ENCODE results near the gene GMNN.

Gene GMNN

DNA sequence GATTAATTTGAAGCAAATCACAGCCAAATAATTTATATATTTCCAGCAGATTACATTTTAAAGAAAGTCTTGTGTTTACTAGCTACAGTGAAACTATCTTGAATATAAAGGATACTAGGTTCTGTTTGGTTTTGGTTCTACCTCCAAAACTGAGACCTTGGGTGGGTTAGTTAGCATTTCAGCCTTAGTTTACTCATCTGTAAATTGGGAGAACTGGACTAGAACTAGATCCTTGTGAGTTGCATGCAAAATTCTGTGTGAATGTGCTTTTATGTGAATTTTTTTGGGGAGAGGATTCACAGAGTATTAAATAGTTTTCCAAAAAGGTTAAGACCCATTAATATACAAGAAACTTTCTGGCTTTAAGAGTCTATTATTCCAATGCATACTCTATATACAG is 4.1 kb downstream of the GMNN start:
- no peaks in the 10 kb centered on the region for H3K4me1 ChIP-seq (ENCODE audit: control insufficient read depth, insufficient read depth, low read length)
- no peaks in the 10 kb centered on the region for H3K9me3 ChIP-seq (ENCODE audit: control insufficient read depth, low read length)
- peaks cover 9% of the 10 kb centered on the region for H3K36me3 ChIP-seq (ENCODE audit: control insufficient read depth, insufficient read depth, low read length)
- no peak overlapping the region for H3K4me3 ChIP-seq (ENCODE audit: insufficient read depth, low read depth, low read length)
- no peak overlapping the region for H3K27ac ChIP-seq (ENCODE audit: insufficient read depth, low read depth, low read length, poor library complexity, severe bottlenecking)
- H3K27me3 ChIP-seq (ENCODE audit: control insufficient read depth, insufficient read depth, low read length, poor library complexity, severe bottlenecking): no peaks in the 10 kb centered on the region

DNA sequence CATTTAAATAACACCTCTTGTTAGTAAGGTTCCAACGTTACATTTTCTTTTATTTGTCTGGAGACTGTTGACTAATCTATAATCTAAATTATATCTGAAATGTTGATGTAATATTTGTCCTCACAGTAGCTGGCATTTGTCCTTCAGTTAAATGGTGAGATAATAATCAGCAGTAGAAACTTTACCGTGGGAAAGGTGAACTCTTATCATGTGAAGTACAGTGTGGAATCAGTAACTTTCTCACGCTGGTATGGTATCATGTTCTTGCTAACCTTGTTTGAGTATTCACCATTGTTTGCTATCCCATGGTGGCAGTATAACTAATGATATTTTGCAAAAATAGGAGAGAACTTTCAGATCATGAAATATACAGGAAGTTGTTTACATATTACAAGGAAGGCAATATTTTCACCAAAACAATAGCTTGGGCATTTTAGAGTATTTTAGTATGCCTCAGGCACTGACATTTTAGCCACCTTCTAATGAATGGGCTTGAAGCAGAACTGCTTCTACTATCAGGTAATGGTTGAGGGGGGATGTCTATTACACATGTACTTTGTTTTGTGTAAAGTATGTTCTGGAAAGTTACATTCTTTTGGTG is 4.8 kb downstream of the GMNN start:
- no peak overlapping the region for H3K27ac ChIP-seq (ENCODE audit: insufficient read depth, low read depth, low read length, poor library complexity, severe bottlenecking)
- no peaks in the 10 kb centered on the region for H3K27me3 ChIP-seq (ENCODE audit: control insufficient read depth, insufficient read depth, low read length, poor library complexity, severe bottlenecking)
- peaks cover 12% of the 10 kb centered on the region for H3K36me3 ChIP-seq (ENCODE audit: control insufficient read depth, insufficient read depth, low read length)
- no peak overlapping the region for H3K4me3 ChIP-seq (ENCODE audit: insufficient read depth, low read depth, low read length)
- H3K4me1 ChIP-seq (ENCODE audit: control insufficient read depth, insufficient read depth, low read length): no peaks in the 10 kb centered on the region
- H3K9me3 ChIP-seq (ENCODE audit: control insufficient read depth, low read length): no peaks in the 10 kb centered on the region
- 93% methylated on average over 2 of the region's 3 CpGs for WGBS, 2 experiments

DNA sequence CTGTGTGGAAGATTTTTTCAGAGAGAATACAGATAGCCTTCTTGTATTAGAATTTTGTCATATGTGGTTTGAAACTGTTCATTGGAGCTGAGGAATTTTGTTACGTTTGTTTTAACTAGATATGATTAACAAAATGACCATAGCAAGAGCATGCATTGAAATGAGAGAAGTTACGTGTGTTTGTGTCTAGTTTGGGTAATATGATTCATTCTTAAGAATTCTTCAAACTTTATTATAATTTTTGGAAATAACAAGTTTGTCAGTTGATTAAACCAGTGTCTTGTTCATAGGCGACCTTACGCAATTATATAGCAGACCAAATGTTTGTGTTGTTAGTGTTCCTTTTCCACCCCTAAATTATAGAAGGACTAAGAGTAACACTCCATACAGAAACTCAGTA is 5.5 kb downstream of the GMNN start:
- H3K27me3 ChIP-seq (ENCODE audit: control insufficient read depth, insufficient read depth, low read length, poor library complexity, severe bottlenecking): no peaks in the 10 kb centered on the region
- peaks cover 16% of the 10 kb centered on the region for H3K36me3 ChIP-seq (ENCODE audit: control insufficient read depth, insufficient read depth, low read length)
- no peaks in the 10 kb centered on the region for H3K4me1 ChIP-seq (ENCODE audit: control insufficient read depth, insufficient read depth, low read length)
- H3K4me3 ChIP-seq (ENCODE audit: insufficient read depth, low read depth, low read length): no peak overlapping the region
- no peak overlapping the region for H3K27ac ChIP-seq (ENCODE audit: insufficient read depth, low read depth, low read length, poor library complexity, severe bottlenecking)
- WGBS, 2 experiments: 100% methylated on average over 2 to 4 of the region's 4 CpGs
- no peaks in the 10 kb centered on the region for H3K9me3 ChIP-seq (ENCODE audit: control insufficient read depth, low read length)

DNA sequence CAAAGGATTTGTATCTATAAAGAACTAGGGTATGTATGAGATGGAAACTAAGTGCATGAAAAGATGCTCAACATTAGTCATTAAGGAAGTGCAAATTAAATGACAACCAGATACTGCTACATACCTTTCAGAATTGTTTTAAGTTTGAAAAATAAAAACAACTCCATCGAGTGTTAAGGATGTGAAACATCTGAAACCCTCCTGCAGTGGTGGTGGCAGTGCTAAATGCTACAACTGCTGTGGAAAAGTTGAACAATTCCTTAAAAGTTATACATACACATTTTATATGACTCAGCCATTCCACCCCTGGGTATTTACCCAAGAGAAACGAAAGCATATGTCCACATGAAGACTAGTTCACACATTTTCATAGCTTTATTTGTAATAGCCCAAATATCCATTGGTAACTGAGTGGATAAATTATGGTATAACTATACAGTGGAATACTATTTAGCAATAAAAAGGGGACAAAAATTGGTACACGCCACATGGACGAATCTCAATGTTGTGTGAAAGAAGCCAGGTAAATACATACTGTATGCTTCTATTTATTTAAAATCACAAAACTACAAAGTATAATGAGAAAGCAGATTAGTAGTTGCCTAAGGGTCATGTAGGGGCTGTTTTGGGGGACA is 13.4 kb downstream of the GMNN start:
- 98 to 100% methylated on average over 4 of the region's 4 CpGs for WGBS, 2 experiments
- H3K4me1 ChIP-seq (ENCODE audit: control insufficient read depth, insufficient read depth, low read length): no peaks in the 10 kb centered on the region

DNA sequence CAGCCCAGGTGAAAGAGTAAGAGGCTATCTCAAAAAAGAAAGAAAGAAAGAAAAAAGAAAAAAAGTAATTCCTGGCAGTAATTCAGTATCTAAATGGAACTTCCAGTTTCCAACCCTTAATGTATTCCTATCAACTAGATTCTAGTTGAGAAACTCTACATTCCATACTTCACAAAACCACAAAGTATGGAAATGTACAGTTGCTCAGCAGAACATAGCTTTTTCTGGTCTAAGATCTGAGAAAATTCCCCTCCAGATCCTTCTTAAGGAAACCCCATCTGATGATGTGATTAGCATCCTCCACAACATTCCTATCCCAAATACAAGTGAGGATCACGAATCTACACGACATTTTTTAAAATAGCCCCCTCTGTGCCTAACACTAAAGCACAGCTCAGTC is 20.4 kb downstream of the GMNN start:
- Histone ChIP-seq H3K27me3 (ENCODE audit: control insufficient read depth, insufficient read depth, low read length, poor library complexity, severe bottlenecking) (no peaks in the 10 kb centered on the region), H3K27ac (ENCODE audit: insufficient read depth, low read depth, low read length, poor library complexity, severe bottlenecking) (no peak overlapping the region), H3K4me1 (ENCODE audit: control insufficient read depth, insufficient read depth, low read length) (peaks cover 10% of the 10 kb centered on the region), H3K4me3 (ENCODE audit: insufficient read depth, low read depth, low read length) (no peak overlapping the region), H3K36me3 (ENCODE audit: control insufficient read depth, insufficient read depth, low read length) (no peaks in the 10 kb centered on the region), H3K9me3 (ENCODE audit: control insufficient read depth, low read length) (no peaks in the 10 kb centered on the region)
- WGBS, 2 experiments: 90 to 100% methylated on average over 2 of the region's 2 CpGs

More for the DNA sequence above, 13.4 kb downstream of the GMNN start:
- Histone ChIP-seq H3K9me3 (ENCODE audit: control insufficient read depth, low read length) (no peaks in the 10 kb centered on the region), H3K4me3 (ENCODE audit: insufficient read depth, low read depth, low read length) (no peak overlapping the region), H3K36me3 (ENCODE audit: control insufficient read depth, insufficient read depth, low read length) (peaks cover 16% of the 10 kb centered on the region), H3K27me3 (ENCODE audit: control insufficient read depth, insufficient read depth, low read length, poor library complexity, severe bottlenecking) (no peaks in the 10 kb centered on the region), H3K27ac (ENCODE audit: insufficient read depth, low read depth, low read length, poor library complexity, severe bottlenecking) (no peak overlapping the region)

DNA sequence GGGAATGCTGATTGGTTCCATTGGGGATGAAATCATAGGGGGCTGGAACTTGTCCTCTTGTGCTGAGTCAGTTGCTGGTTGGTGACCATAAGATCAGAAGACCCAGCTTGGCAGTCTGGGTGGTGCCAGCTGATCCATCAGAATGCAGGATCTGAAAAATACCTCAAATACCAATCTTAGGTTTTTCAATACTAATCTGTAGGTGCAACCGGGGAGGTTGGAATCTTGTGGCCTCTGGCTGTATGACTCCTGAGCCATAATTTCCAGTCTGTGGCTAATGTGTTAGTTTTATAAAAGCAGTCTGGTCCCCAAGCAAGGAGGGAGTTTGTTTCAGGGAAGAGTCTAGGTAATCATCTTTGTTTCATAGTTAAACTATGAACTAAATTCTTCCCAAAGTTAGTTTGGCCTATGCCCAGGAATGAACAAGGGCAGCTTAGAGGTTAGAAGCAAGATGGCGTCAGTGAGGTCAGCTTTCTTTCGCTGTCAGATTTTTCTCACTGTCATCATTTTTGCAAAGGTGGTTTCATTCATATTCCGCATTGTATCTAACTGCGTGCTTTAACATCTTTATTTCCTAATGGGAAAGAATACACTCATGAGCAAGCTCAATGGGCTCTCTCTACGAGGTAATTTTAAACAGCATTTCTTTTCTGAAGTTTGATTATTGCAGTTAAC is 22.0 kb downstream of the GMNN start:
- H3K36me3 ChIP-seq (ENCODE audit: control insufficient read depth, insufficient read depth, low read length): no peaks in the 10 kb centered on the region
- H3K4me1 ChIP-seq (ENCODE audit: control insufficient read depth, insufficient read depth, low read length): peaks cover 10% of the 10 kb centered on the region
- 94 to 98% methylated on average over 5 to 6 of the region's 6 CpGs for WGBS, 2 experiments
- H3K27me3 ChIP-seq (ENCODE audit: control insufficient read depth, insufficient read depth, low read length, poor library complexity, severe bottlenecking): no peaks in the 10 kb centered on the region
- H3K27ac ChIP-seq (ENCODE audit: insufficient read depth, low read depth, low read length, poor library complexity, severe bottlenecking): no peak overlapping the region
- H3K4me3 ChIP-seq (ENCODE audit: insufficient read depth, low read depth, low read length): no peak overlapping the region
- H3K9me3 ChIP-seq (ENCODE audit: control insufficient read depth, low read length): no peaks in the 10 kb centered on the region

DNA sequence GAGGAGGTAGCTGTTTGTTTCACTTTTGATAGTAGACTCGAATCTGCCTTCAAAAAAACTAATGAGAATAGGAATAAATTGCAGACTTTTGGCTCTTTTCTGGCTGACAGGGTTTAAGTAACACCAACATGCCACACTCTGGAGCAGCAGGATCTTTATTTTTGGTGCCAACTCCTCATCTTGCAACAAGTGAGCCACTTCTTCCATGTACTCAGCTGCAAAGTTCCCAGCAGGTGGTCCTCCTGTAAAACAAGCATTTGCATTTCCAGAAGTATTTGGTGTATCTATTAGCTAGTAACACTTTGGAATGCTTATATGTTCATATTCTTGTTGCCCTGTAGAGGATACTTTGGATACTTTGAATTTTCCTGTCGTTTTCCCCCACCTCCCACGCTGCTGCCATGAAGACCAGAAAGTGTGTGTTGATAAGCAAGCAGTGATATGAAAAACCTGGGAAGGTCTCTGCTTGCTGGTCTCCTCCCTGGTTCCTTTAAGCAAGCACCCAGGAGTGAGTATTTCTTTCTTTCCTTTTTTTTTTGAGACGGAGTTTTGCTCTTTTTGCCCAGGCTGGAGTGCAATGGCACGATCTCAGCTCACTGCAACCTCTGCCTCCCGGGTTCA is 23.0 kb downstream of the GMNN start:
- Histone ChIP-seq H3K4me3 (ENCODE audit: insufficient read depth, low read depth, low read length) (no peak overlapping the region), H3K27ac (ENCODE audit: insufficient read depth, low read depth, low read length, poor library complexity, severe bottlenecking) (no peak overlapping the region), H3K9me3 (ENCODE audit: control insufficient read depth, low read length) (no peaks in the 10 kb centered on the region), H3K4me1 (ENCODE audit: control insufficient read depth, insufficient read depth, low read length) (peaks cover 10% of the 10 kb centered on the region), H3K36me3 (ENCODE audit: control insufficient read depth, insufficient read depth, low read length) (no peaks in the 10 kb centered on the region), H3K27me3 (ENCODE audit: control insufficient read depth, insufficient read depth, low read length, poor library complexity, severe bottlenecking) (no peaks in the 10 kb centered on the region)
- 93 to 96% methylated on average over 6 of the region's 6 CpGs for WGBS, 2 experiments

DNA sequence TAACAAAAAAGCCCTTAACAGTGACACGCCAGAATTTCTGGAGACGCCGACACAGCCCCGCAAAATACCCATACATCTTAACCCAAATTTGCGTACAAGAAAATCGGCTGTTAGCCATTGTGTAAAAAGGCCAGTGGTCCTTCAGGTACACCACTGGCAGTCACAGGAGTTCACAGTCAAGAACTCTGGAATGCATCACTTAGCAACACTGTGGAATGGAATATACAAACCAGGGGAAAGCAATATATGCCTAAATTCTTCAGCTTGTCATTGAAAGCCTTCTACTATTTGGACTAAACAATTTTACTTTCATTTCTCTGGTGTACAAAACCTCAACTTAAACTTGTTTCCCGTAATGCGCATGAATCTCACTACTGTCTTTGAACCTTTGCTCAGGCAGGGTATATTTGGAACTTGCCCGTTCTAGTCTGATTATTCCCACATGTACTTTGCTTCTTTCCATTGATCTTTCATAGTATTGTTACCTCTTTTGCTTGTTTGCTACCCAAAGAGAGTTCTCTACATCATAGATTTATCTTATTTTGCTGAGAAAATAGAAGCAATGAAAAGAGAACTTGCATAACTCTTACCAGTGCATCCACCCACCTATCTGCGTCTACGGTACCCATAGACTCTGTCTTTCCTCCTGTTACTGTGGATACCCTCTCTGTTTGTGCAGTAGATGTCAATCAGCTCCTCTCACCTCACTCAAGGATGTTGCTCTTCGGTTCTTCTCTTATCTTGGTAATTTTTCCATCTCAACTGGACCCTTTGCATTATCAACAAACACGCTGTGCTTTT is 24.2 kb downstream of the GMNN start, which contains the start of gene ARMH2:
Gene ARMH2 (minus strand): TSS at position 178 of the 801 bp plus-strand sequence. CDS start 60 bp downstream, at position 118.
- Histone ChIP-seq H3K9me3 (ENCODE audit: control insufficient read depth, low read length) (no peaks in the 10 kb centered on the region), H3K4me1 (ENCODE audit: control insufficient read depth, insufficient read depth, low read length) (peaks cover 10% of the 10 kb centered on the region), H3K27ac (ENCODE audit: insufficient read depth, low read depth, low read length, poor library complexity, severe bottlenecking) (no peak within 1 kb of the TSS), H3K4me3 (ENCODE audit: insufficient read depth, low read depth, low read length) (no peak within 1 kb of the TSS), H3K27me3 (ENCODE audit: control insufficient read depth, insufficient read depth, low read length, poor library complexity, severe bottlenecking) (no peaks in the 10 kb centered on the region), H3K36me3 (ENCODE audit: control insufficient read depth, insufficient read depth, low read length) (no peaks in the 10 kb centered on the region)
- WGBS, 2 experiments: 91 to 94% methylated on average over 13 of the region's 13 CpGs

DNA sequence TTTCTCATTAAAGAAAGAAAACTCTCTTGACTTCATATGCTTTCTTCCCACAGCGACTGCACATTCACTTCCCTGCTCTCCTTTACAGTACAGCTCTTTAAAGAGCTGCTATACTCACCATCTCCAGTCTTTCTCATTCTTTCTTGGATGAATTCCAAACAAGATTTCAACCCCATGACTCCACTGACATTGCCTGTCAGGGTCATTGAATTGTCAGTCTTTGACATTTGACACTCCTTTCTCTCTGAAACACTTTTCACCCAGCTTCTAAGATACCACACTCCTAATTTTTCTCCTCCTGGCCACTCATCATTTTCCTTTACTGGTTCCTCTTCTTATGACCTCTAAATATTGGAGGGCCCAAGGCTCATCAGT is 24.8 kb downstream of the GMNN start:
- Histone ChIP-seq H3K4me1 (ENCODE audit: control insufficient read depth, insufficient read depth, low read length) (peaks cover 10% of the 10 kb centered on the region), H3K27me3 (ENCODE audit: control insufficient read depth, insufficient read depth, low read length, poor library complexity, severe bottlenecking) (no peaks in the 10 kb centered on the region), H3K9me3 (ENCODE audit: control insufficient read depth, low read length) (no peaks in the 10 kb centered on the region), H3K27ac (ENCODE audit: insufficient read depth, low read depth, low read length, poor library complexity, severe bottlenecking) (no peak overlapping the region), H3K36me3 (ENCODE audit: control insufficient read depth, insufficient read depth, low read length) (no peaks in the 10 kb centered on the region), H3K4me3 (ENCODE audit: insufficient read depth, low read depth, low read length) (no peak overlapping the region)
- WGBS, 2 experiments: 67 to 79% methylated on average over 1 of the region's 1 CpG

Measured in ectodermal cell (in vitro differentiated cells).